SKM-1 treated with dmso at 0.1 percent for 144 hours (cell line): Measurements from ENCODE around the gene TBL1X.

Experiments
- DNase-seq: peaks from one replicate; lab custom pipeline; 2025; ENCODE audit not compliant: unreplicated experiment; lab: John Stamatoyannopoulos, UW

The TBL1X gene

DNA sequence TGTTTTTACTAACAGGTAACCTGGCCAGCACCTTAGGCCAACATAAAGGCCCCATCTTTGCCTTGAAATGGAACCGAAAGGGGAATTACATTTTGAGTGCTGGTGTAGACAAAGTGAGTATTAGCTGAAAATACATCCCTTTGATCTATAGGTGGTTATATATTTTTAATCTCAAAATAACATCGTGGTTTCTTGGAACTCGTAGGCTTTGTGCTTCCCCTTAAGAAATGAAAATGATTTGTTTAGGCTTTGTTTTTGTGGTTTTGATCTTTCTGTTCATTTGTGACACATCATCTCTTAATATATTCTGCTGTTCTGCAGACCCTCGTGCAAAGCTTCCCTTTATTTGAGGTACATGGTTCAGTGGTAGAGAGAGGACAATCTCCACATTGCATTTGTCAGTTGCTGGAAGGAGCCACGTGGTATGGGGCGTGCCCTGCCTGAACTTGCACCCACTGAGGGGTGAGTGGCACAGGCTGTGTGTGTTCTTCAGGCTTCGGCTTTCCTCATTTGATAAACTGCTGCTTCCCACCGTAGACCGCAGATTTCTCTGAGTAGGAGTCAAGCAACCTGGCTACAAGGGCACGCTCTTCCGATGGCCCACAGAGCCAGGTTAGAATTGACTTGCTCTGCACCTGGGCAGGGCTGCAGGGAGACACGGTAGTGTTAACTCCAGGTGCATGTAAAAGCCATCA, 228.6 kb downstream of the TBL1X start:
- no peak for DNase-seq

DNA sequence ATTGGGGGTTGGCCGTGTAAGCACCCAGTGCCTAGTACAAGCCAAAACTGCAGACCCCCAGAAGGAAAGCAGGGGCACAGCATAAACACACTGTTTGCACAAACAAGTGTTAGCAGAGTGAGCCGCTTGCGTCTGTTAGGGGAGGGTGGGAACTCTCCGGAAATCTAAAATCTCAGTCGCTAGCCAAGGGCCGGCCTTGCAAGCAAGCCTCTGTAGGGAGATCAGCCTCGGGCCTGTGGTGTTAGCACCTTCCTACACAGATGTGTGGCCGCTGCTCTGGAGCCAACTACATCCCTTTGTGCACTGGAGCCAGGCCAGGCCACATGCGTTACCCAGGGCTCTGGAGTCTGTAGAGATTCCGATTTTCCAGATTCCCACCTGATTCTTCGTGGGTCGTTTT, 233.7 kb downstream of the TBL1X start:
- no peak for DNase-seq

DNA sequence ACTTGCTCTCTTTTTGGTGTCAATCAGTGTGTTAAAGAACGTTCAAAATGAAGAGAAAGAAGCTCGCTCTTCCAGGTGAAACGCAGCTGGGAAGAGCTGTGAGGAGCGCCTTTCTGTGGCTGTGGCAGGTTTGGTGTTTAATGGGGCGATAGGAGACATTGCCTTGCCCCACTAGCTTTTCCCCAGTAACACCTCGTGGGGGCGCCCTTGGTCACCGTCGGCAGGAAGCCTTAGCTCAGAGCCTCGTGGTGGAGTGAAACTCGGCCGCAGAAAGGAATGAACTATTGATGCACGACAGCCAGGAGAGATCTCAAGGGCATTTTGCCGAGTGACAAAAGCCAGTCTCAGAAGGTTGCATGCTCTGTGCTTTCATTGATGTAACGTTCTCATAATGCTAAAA, 235.7 kb downstream of the TBL1X start:
- DNase-seq = no peak

DNA sequence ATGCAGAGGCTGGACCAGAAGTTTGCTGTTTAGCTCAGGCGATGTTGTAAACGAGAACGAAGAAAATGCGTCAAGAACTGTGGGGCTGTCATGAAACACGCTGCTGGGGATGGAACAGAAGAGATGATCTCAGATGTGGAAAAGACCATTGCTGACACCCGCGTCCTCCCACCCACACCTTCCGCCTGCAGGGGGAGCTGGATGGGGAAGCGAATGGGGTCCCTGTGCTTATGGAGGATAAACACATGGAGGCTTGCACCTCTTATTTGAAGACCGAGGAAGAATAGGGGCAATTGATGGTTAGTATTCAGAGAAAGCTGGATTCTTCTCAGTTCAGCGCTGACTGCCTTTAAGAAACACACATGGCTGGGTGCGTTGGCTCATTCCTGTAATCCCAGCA, 236.9 kb downstream of the TBL1X start:
- no peak for DNase-seq

DNA sequence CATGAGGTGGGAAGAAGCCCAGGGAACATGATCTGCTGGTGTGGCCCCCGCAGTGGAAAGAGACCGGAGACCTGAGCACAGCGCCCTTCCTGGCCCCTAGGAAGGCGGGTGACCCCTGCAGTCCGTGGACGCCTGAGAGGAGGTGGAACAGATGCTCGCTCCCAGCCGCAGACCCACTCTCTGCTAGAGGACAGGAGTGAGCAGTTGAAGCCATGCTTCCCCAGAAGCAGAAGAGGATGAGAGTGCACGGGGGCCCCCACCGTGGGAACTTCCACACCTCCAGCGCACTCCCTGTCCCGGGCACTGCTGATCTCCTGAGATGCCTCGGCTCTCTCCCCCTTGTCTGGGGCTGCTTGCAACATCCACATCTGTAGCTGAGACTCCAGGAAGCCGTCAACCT, 238.5 kb downstream of the TBL1X start:
- DNase-seq = no peak

DNA sequence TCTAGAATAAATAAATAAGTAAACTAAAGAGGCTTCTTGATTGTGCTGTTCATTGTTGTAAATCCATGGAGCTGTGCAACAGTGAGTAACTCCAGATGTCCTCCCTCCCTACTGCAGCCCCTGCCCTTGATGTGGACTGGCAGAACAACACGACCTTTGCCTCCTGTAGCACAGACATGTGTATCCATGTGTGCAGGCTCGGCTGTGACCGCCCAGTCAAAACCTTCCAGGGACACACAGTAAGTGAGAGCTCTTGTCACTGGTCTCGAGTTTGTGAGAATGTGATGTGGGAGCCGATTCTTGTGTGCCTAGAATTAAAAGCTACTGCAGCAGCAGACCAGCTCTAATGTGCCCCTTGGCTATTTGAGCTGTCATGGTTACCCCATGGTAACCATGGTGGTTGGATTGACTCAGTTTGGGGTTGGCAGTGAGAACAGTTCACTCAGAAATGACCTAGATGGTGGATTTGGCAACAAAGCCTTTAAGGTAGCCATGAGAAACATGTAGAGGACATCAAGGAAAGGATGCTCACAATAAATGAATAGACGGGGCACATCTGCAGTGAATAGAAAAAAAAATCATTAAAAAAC, 240.1 kb downstream of the TBL1X start:
- no peak for DNase-seq

DNA sequence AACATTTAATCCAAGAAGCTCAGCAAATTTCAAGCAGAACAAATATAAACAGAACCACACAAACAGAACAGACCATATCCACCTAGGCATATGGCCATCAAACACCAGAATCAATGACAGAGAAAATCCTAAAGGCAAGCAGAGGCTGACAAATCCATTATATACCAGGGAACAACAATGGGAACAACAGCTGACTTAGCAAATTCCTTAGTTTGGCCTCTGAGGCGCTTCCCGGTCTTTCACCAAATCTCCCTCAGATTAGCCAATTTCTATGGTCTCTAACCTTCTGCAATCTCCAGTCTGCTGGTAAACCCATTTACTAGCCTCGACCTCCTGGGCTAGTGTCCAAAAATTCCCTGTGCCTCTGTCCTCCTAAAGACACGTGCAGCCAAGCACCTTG, 241.6 kb downstream of the TBL1X start:
- no peak for DNase-seq

DNA sequence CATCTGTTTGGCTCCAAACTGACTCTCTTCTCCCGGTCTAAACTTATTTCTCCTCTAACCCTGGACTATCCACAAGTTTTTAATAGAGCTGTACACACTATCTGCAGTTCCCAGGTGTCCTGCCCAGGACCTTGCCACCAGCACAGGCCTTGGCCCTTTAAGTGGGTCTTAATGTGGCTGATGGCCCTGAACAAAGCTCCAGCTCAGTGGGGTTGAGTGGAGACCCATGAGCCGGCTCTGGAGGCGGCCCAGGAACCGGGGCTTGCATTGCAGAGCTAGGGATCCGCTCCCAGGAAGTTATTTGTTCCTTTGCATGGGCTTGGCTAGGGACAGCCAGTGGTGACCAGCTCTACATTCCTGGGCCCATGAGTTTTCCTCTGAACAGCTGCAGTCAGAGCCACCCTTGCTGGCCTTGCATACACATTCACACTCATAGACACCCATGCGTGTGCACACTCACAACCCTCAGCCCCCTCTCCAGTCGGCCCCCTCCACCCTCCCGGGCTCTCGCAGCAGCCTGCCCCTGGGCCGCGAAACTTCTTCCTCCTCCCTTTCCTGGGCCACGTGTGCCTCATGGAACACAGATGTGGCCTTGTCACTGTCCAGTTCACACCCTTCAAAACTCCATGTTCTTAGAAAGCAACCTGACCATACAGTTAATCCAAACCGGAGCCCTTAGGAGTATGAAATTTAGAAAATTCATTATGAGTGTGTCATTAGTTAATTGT, 242.6 kb downstream of the TBL1X start:
- no peak for DNase-seq

DNA sequence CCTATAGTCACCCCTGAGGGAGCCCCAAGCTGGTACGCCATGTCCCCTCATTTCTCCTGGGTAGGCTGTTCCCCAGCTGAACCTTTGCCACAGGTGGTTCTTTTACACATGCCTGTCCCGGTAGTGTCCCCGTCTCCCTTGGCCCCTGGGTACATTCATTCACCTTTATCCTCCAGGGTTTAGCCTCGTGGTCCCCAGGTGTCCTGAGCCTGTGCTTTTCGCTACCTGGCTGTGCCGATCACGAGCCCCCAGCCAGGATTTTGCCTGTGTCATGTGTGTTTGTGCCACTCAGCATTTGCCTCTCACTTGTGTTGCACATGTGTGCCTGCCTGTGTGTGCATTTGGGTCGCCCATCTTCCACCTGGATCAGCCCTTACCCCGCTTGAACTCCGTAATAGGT, 243.2 kb downstream of the TBL1X start:
- no peak for DNase-seq

DNA sequence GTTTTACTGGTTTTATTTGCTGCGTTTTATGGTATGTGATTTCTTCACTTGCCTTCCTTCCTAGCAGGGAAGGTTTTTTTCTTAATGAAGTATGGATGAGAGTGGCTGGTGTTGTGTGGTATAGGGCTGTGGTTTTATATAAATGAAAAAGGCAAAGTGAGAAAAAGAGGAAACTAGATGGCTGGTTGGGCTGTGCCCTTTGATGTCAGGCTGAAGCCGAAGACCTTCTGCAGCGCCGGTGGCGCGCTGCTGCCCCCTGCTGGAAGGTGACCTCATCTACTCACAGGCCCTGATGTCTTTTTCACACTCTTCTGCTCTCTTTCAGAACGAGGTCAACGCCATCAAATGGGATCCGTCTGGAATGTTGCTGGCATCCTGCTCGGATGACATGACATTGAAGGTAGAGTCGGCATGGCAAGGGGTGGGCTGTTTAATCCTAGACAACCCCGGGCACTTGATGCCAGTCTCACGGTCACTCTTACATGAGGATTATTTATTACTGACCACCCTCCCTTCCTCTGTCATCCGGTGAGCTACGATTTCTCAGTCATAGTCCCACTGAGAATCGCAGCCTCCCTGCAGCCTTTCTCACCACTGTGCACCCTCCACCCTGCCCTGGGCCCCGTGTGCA, 244.2 kb downstream of the TBL1X start:
- peak; percentile 59 for DNase-seq

DNA sequence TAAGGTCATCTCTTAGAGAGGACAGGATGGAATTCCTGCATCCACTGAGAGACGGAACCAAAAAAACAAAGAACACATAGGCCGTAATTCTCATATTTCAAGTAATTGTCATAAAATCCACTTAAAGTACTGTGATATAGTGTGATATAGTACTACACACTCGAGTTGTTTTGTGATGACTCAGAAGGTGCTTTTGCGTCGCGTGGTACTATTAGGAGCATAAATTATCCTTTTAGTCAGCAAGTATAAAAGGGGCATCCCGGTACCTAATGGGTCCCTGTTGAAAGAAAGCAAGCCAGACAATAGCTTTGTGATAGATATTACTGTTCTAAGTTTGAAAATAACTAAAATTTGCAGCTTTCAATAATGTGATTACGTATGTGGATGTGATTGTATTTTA, 245.5 kb downstream of the TBL1X start:
- no peak for DNase-seq

DNA sequence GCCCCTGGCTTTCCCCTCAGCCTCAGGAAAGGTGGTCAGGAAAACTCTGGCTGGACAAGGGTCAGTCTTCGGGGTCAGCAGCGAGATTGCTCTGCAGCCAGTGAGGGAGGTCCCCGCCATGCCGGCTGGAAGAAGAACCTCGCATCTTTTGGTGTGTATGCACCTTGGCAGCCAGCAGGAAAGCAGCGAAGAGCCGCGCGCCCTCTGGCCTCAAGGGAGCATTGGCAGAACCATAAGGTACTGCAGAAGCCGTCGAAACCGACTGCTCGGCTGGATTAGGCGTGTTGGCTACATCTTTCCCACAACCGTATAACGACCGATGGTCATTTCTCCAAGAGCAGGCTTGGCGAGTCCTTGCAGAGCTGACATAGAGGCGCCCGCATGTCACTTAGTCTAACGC, 252.5 kb downstream of the TBL1X start:
- DNase-seq = no peak

DNA sequence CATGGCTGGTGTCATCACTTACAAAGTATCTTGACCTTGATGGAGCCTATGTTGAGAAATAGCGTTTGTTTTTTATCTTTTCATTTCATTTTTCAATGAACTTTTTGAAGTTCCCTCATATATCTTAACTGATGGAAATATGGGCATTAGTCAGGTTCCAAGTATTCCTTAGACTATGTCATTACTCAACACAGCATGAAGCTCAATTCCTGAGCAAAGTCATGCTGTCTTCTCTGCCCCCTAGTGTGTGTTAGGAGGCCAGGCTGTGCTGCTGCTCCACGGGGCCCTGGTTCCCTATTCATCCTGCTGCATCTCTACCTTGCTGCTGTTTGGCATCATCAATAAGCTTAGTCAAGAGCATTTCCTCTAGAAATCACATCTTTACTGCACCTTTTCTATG, 259.9 kb downstream of the TBL1X start:
- no peak for DNase-seq

DNA sequence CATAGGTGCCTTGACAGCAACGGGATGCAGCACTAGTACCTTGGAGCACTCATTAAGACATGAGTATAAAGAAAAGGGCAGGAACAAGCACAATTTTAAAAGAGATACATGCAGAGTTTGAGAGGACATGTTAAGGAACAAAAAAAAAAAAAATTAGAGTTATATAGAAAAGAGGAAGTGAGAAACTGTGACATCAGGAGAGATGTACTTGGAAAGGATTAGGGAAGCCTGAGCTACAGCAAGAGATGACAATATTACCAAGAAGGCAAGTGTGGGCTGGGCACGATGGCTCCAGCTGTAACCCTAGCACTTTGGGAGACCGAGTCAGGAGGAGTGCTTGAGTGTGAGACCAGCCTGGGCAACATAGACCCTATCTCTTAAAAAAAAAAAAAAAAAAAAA, 263.4 kb downstream of the TBL1X start:
- DNase-seq = no peak

DNA sequence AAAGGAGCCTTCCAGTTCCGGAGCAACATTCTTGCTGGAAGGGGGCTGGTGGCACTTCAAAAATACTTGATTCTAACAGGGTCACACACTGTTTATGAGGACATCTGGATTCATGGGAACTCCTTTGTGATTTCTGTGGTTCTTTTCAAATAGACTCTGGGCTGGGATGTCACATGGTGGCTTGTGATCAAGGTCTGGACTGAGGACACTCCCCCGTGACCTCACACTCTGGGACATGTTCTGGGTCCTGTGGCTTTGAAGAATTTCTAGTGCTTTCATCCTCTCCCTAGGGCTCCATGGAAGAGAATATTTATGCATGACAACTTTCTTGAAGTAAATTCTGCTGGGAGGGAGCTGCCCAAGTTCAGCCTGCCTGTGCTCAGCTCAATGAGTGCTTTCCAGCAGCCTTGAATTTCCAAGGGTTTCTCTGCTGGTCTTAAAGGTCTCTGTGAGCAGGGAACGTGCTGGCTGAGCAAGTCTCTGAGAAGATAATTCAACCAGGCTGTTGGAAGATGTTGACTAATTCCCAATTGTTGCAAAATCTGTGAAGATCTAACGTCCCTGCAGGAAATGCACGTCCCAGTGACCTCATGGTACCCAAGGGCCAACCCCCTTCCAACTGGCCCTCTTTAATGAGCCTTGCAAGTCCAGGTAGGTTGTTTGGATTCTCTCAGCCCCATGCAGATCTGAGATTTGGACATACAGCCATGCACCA, 264.5 kb downstream of the TBL1X start:
- DNase-seq = no peak

DNA sequence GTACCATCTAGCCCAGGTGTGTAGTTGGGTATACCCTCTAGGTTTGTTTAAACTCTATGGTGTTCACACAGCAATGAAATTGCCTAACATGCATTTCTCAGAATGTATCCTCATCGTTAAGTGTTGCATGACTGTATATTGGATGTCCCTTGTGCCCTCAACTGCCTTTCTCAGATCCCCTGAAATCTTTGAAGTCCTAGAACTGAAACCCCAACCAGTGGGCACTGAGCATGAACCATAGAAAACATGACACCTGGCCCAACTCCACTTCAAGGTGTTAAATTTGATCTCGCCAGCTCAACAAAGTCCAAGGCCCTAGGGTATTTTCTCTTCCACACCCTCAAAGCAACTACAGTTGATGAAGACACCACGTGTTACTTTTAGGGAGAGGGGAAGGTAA, 265.2 kb downstream of the TBL1X start:
- DNase-seq = no peak

DNA sequence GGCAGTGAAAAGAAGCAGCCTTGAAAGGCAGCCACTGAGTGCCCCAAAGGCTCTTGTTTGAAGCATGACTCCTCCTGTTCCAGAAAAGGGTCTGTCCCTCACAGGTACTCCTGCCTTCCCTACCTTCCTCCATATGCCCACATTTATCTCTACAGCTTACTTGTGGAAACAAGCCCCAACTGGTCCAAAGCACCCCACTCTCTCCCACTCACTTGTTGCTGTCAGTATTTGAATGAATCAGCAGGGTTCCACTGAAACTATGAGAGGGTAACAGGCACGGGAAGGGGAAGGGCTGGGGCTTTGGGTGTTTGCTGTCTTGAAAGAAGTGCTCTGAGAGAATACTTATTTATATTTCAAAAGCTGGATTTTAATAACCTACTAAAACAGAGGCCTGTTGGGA, 265.9 kb downstream of the TBL1X start:
- no peak for DNase-seq

DNA sequence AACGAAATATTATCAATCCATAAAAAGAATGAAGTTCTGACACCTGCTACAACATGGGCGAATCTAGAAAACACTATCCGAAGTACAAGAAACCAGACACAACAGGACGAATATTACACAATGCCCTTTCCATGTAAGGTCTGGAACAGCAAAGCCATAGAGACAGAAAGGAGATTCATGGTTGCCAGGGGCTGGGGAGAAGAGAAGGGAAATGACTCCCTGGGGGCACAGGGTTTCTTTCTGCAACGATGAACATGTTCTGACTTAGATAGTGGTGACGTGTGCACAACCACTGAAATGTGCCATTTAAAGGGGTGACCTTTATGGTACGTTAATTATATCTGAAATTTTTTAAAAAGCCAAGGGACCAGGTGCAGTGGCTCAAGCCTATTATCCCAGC, 272.5 kb downstream of the TBL1X start:
- DNase-seq = no peak

DNA sequence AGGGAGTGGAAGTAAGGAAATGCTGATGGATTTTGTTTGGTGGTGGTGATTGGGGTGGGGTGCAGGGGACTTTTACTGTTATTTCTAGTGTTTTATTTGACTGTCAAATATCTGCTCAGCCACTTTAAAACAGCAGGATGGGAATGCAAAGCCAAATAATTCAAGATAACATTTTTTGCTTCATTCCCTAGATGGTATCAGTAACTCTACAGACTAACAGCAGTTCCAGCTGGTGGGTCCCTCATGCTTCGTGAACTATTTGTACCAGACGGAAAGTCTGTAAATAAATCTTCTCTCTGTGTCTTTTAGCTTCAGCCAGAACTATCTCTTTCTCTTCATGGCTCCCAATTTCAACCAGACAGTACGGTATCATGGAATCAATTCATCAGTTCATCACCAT, 273.3 kb downstream of the TBL1X start:
- DNase-seq = no peak

DNA sequence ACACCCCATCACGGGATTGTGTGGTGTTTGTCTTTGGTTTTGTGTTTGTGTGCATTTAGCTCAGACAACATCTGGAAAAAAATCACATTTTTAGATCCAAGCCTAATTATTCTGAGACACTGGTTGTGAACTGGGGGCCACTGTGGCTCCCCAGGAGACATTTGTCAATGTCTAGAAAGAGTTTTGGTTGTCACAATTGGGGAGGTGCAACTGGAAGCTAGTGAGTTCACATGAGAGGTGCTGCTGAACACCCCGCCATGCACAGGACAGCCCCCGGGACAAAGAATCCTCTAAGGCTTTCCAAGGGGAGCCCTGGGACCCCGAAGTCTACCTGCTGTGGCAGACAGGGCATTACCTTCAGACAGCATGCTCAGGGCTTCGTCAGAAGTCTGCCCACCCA, 274.3 kb downstream of the TBL1X start:
- no peak for DNase-seq

DNA sequence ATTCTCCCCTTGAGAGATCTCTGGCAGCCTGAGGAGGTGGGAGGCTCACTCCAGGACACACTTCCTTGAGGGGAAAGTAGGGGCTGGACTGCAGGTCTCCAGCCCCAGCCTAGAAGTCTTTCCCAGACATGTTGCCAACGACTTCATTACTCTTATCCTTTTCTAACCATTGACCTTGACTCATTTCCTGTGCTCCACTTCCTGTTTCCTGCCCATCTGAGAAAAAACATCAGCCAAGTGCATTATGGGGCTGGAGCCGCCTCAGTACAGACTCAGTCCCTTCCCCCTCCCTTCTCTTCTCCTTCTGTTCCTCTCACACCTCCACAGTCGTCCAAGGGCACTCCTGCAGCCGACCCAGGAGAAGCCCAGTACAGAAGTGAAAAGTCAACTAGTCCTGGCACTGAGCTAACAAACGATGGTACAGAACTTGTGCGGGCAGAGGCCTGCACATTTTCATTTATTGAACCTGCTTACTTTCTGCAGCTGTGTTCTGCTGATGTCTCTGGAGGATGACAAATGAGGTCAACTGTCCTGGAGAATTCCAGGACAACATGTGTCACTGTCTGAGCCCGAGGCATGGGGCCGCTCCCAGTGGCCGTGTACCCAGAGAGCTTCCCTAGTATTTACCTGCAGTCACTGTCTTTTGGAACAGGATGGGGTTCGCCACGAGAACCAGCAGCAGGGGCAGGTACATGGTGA, 280.7 kb downstream of the TBL1X start:
- DNase-seq = no peak
